Osteoblast (primary cell): ENCODE measurements around the gene FXR2. TPM values are rescaled to one million over a fixed set of nuclear protein-coding genes. Genes with fewer than 3 reads are reported as not detected.

Source experiments
- DNase-seq: peaks from one replicate; pipeline ENCODE4 v3.0.0; 2011; ENCODE audit warnings: low spot score, mixed read lengths; ENCODE audit not compliant: insufficient read length; ENCODE audit errors: missing footprints
- H2AFZ ChIP-seq: 2 replicates; pipeline ENCODE4 v1.6.0; 2011; ENCODE audit warnings: mild to moderate bottlenecking, low read length
- H3K27ac ChIP-seq: 2 replicates; pipeline ENCODE4 v1.5.1; 2011; ENCODE audit warnings: mild to moderate bottlenecking, low read depth, low read length, moderate library complexity
- H3K27me3 ChIP-seq: 2 replicates; pipeline ENCODE4 v1.6.0; 2012; ENCODE audit warnings: mild to moderate bottlenecking, control low read depth, inconsistent platforms, low read length, moderate library complexity; ENCODE audit not compliant: insufficient read depth
- H3K36me3 ChIP-seq: 2 replicates; pipeline ENCODE4 v1.5.1; 2011; ENCODE audit warnings: mild to moderate bottlenecking, low read length, control low read depth, moderate library complexity; ENCODE audit not compliant: insufficient read depth
- H3K4me1 ChIP-seq: 2 replicates; pipeline ENCODE4 v1.5.1; 2011; ENCODE audit warnings: mild to moderate bottlenecking, low read length, control low read depth, moderate library complexity; ENCODE audit not compliant: insufficient read depth
- H3K4me2 ChIP-seq: 2 replicates; pipeline ENCODE4 v1.6.0; 2011; ENCODE audit warnings: mild to moderate bottlenecking, low read length; ENCODE audit not compliant: insufficient read depth
- H3K4me3 ChIP-seq: fragments of 200-600 bp; sonication (generic); 3 replicates; pipeline ENCODE4 v1.5.1; 2012; ENCODE audit warnings: mild to moderate bottlenecking, low read length, inconsistent platforms; ENCODE audit not compliant: insufficient read depth
- H3K79me2 ChIP-seq: 2 replicates; pipeline ENCODE4 v1.6.0; 2012; ENCODE audit warnings: mild to moderate bottlenecking, low read length, control low read depth, inconsistent platforms; ENCODE audit not compliant: insufficient read depth
- H3K9me3 ChIP-seq: 2 replicates; pipeline ENCODE4 v1.5.1; 2011; ENCODE audit warnings: low read depth, low read length, control low read depth
- H4K20me1 ChIP-seq: 2 replicates; pipeline ENCODE4 v1.6.0; 2012; ENCODE audit warnings: mild to moderate bottlenecking, low read length, control low read depth; ENCODE audit not compliant: insufficient read depth
- total RNA-seq: library from RNA; depleted of rRNA; stranded (reverse); fragments of >200 nt; gene quantifications from 2 replicates; pipeline ENCODE4 v1.2.3, GENCODE V29; 2012
- TF ChIP-seq, protein P1 (sequence below): IDR thresholded peaks from 2 replicates; pipeline ENCODE4 v1.5.1; 2011; ENCODE audit warnings: mild to moderate bottlenecking, low read depth, low read length, moderate library complexity; ENCODE audit errors: extremely low read depth

Gene FXR2
- total RNA-seq, 1 donor = 42.7 TPM

DNA sequence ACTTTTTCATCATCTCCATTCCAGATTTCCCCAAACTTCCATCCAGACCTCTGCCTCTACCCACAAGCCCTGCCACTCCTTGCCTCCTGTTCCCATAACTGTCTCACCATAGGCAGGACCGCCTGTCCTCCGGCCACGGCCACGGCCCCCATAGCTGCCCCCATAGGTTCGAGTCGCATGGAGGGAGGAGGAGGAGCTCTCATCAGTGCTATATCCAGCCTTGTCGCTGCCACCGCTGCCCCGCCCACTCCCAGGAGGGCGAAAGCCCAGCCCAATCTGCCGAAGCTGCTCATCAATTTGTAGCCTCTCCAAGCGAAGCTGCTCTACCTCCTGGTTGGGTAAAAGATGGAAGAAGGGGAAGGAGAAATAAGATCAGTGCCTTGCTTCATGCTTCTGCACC, 21.4 kb downstream of the FXR2 start:
- peaks cover 8% of the 10 kb centered on the region for H3K79me2 ChIP-seq
- H4K20me1 ChIP-seq = peaks cover 13% of the 10 kb centered on the region
- H3K4me1 ChIP-seq = peaks cover 18% of the 10 kb centered on the region
- H3K4me3 ChIP-seq = no peak overlapping the region
- peaks cover 71% of the 10 kb centered on the region for H3K36me3 ChIP-seq
- no peak for DNase-seq
- no peak overlapping the region for H3K27ac ChIP-seq
- H3K27me3 ChIP-seq = no peaks in the 10 kb centered on the region
- no peak overlapping the region for H3K4me2 ChIP-seq
- no peaks in the 10 kb centered on the region for H3K9me3 ChIP-seq
- H2AFZ ChIP-seq = no peak overlapping the region
- TF ChIP-seq, protein P1, sequence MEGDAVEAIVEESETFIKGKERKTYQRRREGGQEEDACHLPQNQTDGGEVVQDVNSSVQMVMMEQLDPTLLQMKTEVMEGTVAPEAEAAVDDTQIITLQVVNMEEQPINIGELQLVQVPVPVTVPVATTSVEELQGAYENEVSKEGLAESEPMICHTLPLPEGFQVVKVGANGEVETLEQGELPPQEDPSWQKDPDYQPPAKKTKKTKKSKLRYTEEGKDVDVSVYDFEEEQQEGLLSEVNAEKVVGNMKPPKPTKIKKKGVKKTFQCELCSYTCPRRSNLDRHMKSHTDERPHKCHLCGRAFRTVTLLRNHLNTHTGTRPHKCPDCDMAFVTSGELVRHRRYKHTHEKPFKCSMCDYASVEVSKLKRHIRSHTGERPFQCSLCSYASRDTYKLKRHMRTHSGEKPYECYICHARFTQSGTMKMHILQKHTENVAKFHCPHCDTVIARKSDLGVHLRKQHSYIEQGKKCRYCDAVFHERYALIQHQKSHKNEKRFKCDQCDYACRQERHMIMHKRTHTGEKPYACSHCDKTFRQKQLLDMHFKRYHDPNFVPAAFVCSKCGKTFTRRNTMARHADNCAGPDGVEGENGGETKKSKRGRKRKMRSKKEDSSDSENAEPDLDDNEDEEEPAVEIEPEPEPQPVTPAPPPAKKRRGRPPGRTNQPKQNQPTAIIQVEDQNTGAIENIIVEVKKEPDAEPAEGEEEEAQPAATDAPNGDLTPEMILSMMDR = no peak

DNA sequence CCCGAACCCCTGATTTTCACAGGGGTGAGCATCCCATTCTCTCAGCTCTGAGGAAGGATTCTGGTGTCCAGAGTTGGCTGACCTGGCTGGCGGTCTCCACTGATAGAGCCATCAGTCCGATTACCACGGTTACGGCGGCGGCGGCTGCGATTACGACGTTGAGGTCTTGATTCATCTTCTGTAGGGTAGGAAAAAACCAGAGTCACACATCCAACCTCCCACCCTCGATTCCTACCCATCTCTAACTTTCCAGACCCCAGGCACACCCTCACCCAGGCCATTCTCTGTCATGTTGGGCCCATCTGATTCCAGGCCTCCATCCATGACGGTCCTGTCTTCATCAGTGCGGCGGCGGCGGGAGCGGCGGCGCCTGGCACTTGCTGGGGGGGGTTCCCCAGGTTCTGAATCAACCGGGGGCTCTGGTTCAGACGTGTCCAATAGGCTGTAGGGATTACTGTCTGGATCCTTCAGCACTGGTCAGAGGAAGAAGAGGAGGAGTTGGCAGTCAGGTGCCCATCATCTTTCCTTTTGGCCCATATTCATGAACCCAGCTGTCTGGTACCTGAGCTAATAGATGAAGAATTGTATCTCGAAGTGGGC, 22.2 kb downstream of the FXR2 start:
- peaks cover 71% of the 10 kb centered on the region for H3K36me3 ChIP-seq
- H3K4me2 ChIP-seq = no peak overlapping the region
- peaks cover 8% of the 10 kb centered on the region for H3K79me2 ChIP-seq
- H3K4me3 ChIP-seq = no peak overlapping the region
- peaks cover 26% of the 10 kb centered on the region for H3K4me1 ChIP-seq
- TF ChIP-seq, protein P1 = no peak
- H2AFZ ChIP-seq = no peak overlapping the region
- H3K27me3 ChIP-seq = no peaks in the 10 kb centered on the region
- H3K9me3 ChIP-seq = no peaks in the 10 kb centered on the region
- peaks cover 16% of the 10 kb centered on the region for H4K20me1 ChIP-seq
- peak; percentile 71 for DNase-seq
- no peak overlapping the region for H3K27ac ChIP-seq

DNA sequence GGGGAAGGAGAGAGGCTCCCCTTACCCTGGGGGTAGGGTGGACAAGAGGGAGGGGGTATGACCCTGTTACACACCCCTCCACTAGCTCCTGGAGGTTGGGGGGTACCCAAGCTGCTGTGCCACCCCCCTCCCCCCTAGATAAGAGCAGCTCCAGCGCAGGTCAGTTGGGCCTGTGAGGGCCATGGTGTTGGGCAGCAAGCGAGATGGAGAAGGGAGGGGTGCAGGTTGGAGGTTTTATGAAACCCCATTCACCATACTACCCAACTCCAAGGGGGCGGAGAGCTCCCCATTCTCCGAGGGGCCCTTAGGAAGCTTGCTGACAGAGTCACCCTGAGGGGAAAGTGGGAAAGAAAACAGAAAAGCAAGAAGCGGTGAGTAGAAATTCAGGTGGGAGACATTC, 23.1 kb downstream of the FXR2 start:
- H2AFZ ChIP-seq = no peak overlapping the region
- TF ChIP-seq, protein P1 = no peak
- peak overlapping the region; percentile 57 for H3K27ac ChIP-seq
- H3K79me2 ChIP-seq = peaks cover 10% of the 10 kb centered on the region
- no peaks in the 10 kb centered on the region for H3K9me3 ChIP-seq
- H4K20me1 ChIP-seq = peaks cover 19% of the 10 kb centered on the region
- no peak overlapping the region for H3K4me3 ChIP-seq
- H3K36me3 ChIP-seq = peaks cover 64% of the 10 kb centered on the region
- H3K4me1 ChIP-seq = peaks cover 34% of the 10 kb centered on the region
- no peaks in the 10 kb centered on the region for H3K27me3 ChIP-seq
- H3K4me2 ChIP-seq = no peak overlapping the region
- DNase-seq = peak; percentile 45

DNA sequence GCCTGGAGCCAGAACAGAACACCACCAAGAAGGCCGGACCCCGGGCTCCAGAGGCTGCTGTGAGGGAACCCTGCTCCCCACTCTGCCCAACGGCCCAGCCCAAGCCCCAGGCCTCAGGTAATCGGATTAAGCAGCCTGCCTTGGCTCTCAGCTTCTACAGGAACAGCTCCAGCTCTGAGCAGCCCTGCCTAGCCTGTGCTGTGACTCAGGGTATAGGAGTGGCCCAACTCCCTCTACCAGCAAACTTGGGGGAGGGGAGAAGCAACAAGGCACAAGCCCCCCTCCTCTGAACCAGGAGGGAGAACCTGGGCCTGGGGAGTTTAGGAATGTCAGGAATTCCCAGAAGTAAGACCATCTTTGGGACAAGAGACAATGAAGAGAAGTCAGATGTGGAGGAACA, 24.0 kb downstream of the FXR2 start:
- no peak overlapping the region for H3K4me3 ChIP-seq
- peaks cover 14% of the 10 kb centered on the region for H3K79me2 ChIP-seq
- DNase-seq = peak; percentile 98
- H3K36me3 ChIP-seq = peaks cover 56% of the 10 kb centered on the region
- H3K9me3 ChIP-seq = no peaks in the 10 kb centered on the region
- peak overlapping the region; percentile 57 for H3K27ac ChIP-seq
- H3K4me1 ChIP-seq = peaks cover 36% of the 10 kb centered on the region
- H2AFZ ChIP-seq = no peak overlapping the region
- H3K27me3 ChIP-seq = no peaks in the 10 kb centered on the region
- TF ChIP-seq, protein P1 = no peak
- peaks cover 19% of the 10 kb centered on the region for H4K20me1 ChIP-seq
- no peak overlapping the region for H3K4me2 ChIP-seq
